ENCODE measurements around the gene LRP2BP.

GRCh38 chr4:185378264-185378663 lies 17.5 kb downstream of the LRP2BP start:
- no peak for TF ChIP-seq CTCF (IDR thresholded peaks at IDR 0.05; ENCODE audit: insufficient read depth, low read depth, low read length)
- TF ChIP-seq EZH2 (IDR thresholded peaks at IDR 0.05; ENCODE audit: insufficient read depth, low read length), result no peak
